ENCODE results near the gene CHMP6.
A peak's percentile ranks its signal among the peaks of the same experiment; 100 is the strongest.

Gene CHMP6

DNA sequence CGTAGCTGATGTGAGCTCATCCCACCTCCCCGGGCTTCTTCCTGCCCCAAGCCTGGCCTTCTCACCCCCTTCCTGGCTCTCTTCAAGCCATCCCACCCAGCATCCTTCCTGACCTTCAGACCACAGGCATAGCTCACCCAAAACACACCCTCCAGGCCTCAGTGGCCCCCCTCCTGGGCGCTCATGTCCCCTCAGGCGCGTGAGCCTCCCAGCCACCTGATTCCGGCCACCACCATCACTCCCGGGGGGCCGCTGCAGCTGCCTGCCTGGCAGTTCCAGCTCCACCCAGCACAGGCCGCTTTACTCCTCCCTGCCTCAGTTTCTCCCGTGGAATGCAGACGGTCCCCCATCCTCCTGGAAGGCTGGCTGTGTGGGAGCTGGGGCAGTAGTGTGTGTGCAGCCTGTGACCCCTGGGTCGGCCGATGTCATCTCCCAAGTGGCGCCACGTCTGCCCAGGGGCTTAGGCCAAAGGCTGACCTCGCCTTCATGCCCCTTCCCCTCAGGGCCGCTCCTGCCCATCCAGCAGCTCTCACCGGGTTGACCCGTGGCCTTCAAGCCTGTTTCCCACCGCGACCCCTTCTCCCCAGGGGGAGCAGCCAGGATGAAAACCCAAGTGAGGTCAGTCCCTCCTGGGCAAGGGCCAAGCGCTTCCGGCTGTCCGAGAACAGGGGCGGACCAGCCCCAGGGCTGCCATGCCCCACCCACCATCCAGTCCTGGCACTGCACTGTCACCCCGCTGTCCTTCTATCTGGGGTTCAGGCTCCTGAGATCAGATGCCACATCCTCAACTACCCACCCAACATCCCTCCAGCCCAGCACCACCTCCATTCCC lies 11.9 kb upstream of the CHMP6 start:
- 87% methylated on average over 26 of the region's 26 CpGs for WGBS
- H3K9me3 ChIP-seq (ENCODE audit: insufficient read depth, low read depth, low read length), result 0 out of 2 replicates have a peak, but pooled peaks cover 3% of the 10 kb centered on the region
- peaks cover 10% of the 10 kb centered on the region for H3K27me3 ChIP-seq (ENCODE audit: insufficient read depth, low read length)
- H3K27ac ChIP-seq (ENCODE audit: low read depth, low read length), result no peak overlapping the region
- H3K4me3 ChIP-seq (ENCODE audit: low read length), result no peak overlapping the region
- no peak overlapping the region for H3K9ac ChIP-seq (ENCODE audit: low read depth, low read length)
- no peaks in the 10 kb centered on the region for H3K4me1 ChIP-seq (ENCODE audit: insufficient read depth, low read length)
- H3K36me3 ChIP-seq (ENCODE audit: insufficient read depth, low read length), result no peaks in the 10 kb centered on the region

GRCh38 chr17:80980397-80981061 lies 11.1 kb upstream of the CHMP6 start:
- no peaks in the 10 kb centered on the region for H3K36me3 ChIP-seq (ENCODE audit: insufficient read depth, low read length)
- H3K9me3 ChIP-seq (ENCODE audit: insufficient read depth, low read depth, low read length), result 0 out of 2 replicates have a peak, but pooled peaks cover 3% of the 10 kb centered on the region
- peaks cover 10% of the 10 kb centered on the region for H3K27me3 ChIP-seq (ENCODE audit: insufficient read depth, low read length)
- H3K9ac ChIP-seq (ENCODE audit: low read depth, low read length), result no peak overlapping the region
- H3K4me1 ChIP-seq (ENCODE audit: insufficient read depth, low read length), result peaks cover 2% of the 10 kb centered on the region; the same call in 1 of the 2 replicates
- H3K4me3 ChIP-seq (ENCODE audit: low read length), result peak overlapping the region; percentile 53; the same call in 1 of the 2 replicates
- 62% methylated on average over 7 of the region's 7 CpGs for WGBS
- H3K27ac ChIP-seq (ENCODE audit: low read depth, low read length), result no peak overlapping the region

GRCh38 chr17:80981062-80981902 lies 10.4 kb upstream of the CHMP6 start:
- H3K27ac ChIP-seq (ENCODE audit: low read depth, low read length), result no peak overlapping the region

DNA sequence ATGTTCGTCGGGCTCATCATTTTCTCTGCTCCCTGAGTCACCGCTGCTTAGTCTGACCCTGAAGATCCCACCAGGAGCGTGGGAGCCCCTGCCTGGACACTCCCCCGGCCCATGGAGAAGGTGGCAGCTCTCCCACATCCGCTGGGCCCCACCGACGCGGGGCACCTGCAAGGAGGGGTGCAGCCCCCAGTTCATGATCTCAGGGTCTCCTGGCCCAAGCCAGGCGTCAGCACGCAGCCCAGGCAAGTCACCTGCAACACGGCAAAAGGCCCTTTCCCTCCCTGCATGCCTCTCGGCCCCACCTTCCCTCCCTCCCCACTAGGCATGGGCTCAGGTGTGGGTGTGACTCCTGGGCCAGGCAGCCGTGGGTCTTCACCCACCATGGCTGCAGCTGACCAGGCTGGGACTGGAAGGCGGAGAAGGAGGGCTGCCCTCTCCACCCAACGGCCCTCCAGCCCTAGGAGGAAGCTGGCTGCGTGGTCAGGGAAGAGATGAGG lies 9.7 kb upstream of the CHMP6 start:
- Histone ChIP-seq H3K4me3 (ENCODE audit: low read length) (peak overlapping the region; percentile 53; the same call in 1 of the 2 replicates), H3K27me3 (ENCODE audit: insufficient read depth, low read length) (peaks cover 10% of the 10 kb centered on the region), H3K9ac (ENCODE audit: low read depth, low read length) (no peak overlapping the region; the same call in 1 of the 2 replicates), H3K4me1 (ENCODE audit: insufficient read depth, low read length) (peaks cover 2% of the 10 kb centered on the region; the same call in 1 of the 2 replicates), H3K27ac (ENCODE audit: low read depth, low read length) (no peak overlapping the region), H3K36me3 (ENCODE audit: insufficient read depth, low read length) (no peaks in the 10 kb centered on the region), H3K9me3 (ENCODE audit: insufficient read depth, low read depth, low read length) (0 out of 2 replicates have a peak, but pooled peaks cover 2% of the 10 kb centered on the region)
- 85% methylated on average over 17 of the region's 17 CpGs for WGBS

More at GRCh38 chr17:80981062-80981902, 10.4 kb upstream of the CHMP6 start:
- H3K4me3 ChIP-seq (ENCODE audit: low read length), result peak overlapping the region; percentile 53
- peaks cover 10% of the 10 kb centered on the region for H3K27me3 ChIP-seq (ENCODE audit: insufficient read depth, low read length)
- no peaks in the 10 kb centered on the region for H3K36me3 ChIP-seq (ENCODE audit: insufficient read depth, low read length)
- H3K9ac ChIP-seq (ENCODE audit: low read depth, low read length), result peak overlapping the region; percentile 25; the same call in 1 of the 2 replicates
- H3K9me3 ChIP-seq (ENCODE audit: insufficient read depth, low read depth, low read length), result 0 out of 2 replicates have a peak, but pooled peaks cover 3% of the 10 kb centered on the region
- 9% methylated on average over 65 of the region's 65 CpGs for WGBS
- peaks cover 2% of the 10 kb centered on the region; the same call in 1 of the 2 replicates for H3K4me1 ChIP-seq (ENCODE audit: insufficient read depth, low read length)

GRCh38 chr17:80982426-80982974 lies 9.1 kb upstream of the CHMP6 start:
- no peaks in the 10 kb centered on the region for H3K36me3 ChIP-seq (ENCODE audit: insufficient read depth, low read length)
- no peaks in the 10 kb centered on the region for H3K9me3 ChIP-seq (ENCODE audit: insufficient read depth, low read depth, low read length)
- peaks cover 10% of the 10 kb centered on the region for H3K27me3 ChIP-seq (ENCODE audit: insufficient read depth, low read length)
- no peak overlapping the region for H3K27ac ChIP-seq (ENCODE audit: low read depth, low read length)
- WGBS, result 89% methylated on average over 17 of the region's 17 CpGs
- H3K4me3 ChIP-seq (ENCODE audit: low read length), result no peak overlapping the region
- no peak overlapping the region for H3K9ac ChIP-seq (ENCODE audit: low read depth, low read length)
- H3K4me1 ChIP-seq (ENCODE audit: insufficient read depth, low read length), result peaks cover 2% of the 10 kb centered on the region; the same call in 1 of the 2 replicates

- Histone ChIP-seq H3K27ac (ENCODE audit: low read depth, low read length) (no peak overlapping the region), H3K4me3 (ENCODE audit: low read length) (no peak overlapping the region), H3K9me3 (ENCODE audit: insufficient read depth, low read depth, low read length) (no peaks in the 10 kb centered on the region), H3K9ac (ENCODE audit: low read depth, low read length) (no peak overlapping the region), H3K36me3 (ENCODE audit: insufficient read depth, low read length) (no peaks in the 10 kb centered on the region), H3K27me3 (ENCODE audit: insufficient read depth, low read length) (peaks cover 10% of the 10 kb centered on the region), H3K4me1 (ENCODE audit: insufficient read depth, low read length) (peaks cover 2% of the 10 kb centered on the region; the same call in 1 of the 2 replicates)
- 91% methylated on average over 17 of the region's 17 CpGs for WGBS
Measured at GRCh38 chr17:80983545-80983944, 8.1 kb upstream of the CHMP6 start.

- H3K4me3 ChIP-seq (ENCODE audit: low read length), result no peak overlapping the region
- no peak overlapping the region for H3K27ac ChIP-seq (ENCODE audit: low read depth, low read length)
- H3K36me3 ChIP-seq (ENCODE audit: insufficient read depth, low read length), result no peaks in the 10 kb centered on the region
- H3K9ac ChIP-seq (ENCODE audit: low read depth, low read length), result no peak overlapping the region
- 44% methylated on average over 7 of the region's 7 CpGs for WGBS
- peaks cover 2% of the 10 kb centered on the region; the same call in 1 of the 2 replicates for H3K4me1 ChIP-seq (ENCODE audit: insufficient read depth, low read length)
- no peaks in the 10 kb centered on the region for H3K9me3 ChIP-seq (ENCODE audit: insufficient read depth, low read depth, low read length)
- peaks cover 10% of the 10 kb centered on the region for H3K27me3 ChIP-seq (ENCODE audit: insufficient read depth, low read length)
Measured at GRCh38 chr17:80984749-80985148, 6.9 kb upstream of the CHMP6 start.

DNA sequence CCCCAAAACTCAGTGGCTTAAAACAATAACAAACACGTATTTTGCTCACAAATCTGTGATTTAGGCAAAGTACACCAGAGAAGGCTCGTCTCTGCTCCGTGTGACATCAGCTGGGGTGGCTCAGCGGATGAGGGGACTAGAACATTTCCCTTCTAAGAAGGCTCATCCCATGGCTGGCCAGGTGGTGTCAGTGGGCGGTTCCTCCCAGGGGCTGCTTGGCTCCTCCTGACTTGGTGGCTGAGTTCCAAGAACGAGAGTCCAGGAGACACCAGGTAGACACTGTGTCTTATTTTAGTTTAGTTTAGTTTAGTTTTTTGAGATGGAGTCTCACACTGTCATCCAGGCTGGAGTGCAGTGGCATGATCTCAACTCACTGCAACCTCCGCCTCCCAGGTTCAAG lies 5.6 kb upstream of the CHMP6 start:
- Histone ChIP-seq H3K9me3 (ENCODE audit: insufficient read depth, low read depth, low read length) (no peaks in the 10 kb centered on the region), H3K4me3 (ENCODE audit: low read length) (no peak overlapping the region), H3K4me1 (ENCODE audit: insufficient read depth, low read length) (peaks cover 2% of the 10 kb centered on the region; the same call in 1 of the 2 replicates), H3K36me3 (ENCODE audit: insufficient read depth, low read length) (no peaks in the 10 kb centered on the region), H3K27me3 (ENCODE audit: insufficient read depth, low read length) (peaks cover 10% of the 10 kb centered on the region), H3K27ac (ENCODE audit: low read depth, low read length) (no peak overlapping the region), H3K9ac (ENCODE audit: low read depth, low read length) (no peak overlapping the region)
- WGBS, result 90% methylated on average over 7 of the region's 7 CpGs

DNA sequence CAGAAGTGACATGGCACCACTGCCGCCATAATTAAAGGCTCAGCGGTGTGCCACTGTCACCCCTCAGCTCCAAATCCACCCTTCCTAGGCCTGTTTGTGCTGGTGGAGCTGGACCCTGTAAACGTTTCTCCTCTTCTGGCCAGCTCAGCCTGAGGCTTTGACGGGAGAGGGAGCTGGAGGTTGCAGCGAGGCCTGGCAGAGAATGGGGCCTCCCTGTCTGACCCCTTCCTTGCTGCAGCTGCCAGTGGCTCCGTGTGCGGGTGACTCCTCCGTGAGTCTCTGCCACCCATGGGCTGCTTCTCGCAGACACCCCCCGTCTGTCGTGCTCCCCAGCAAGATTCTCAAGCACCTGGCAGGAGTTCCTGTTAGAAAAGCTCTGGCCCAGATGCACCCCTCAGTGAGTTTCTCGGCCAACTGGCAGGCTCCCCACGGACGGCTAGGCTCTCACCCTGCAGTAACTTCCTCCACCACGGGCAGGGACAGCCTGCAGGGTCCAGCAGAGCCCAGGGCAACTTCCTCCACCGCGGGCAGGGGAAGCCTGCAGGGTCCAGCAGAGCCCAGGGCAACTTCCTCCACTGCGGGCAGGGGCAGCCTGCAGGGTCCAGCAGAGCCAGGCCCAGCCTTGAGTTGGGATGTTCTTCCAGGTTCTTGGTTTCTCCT lies 4.7 kb upstream of the CHMP6 start:
- Histone ChIP-seq H3K9ac (ENCODE audit: low read depth, low read length) (no peak overlapping the region), H3K27me3 (ENCODE audit: insufficient read depth, low read length) (peaks cover 4% of the 10 kb centered on the region), H3K4me3 (ENCODE audit: low read length) (no peak overlapping the region), H3K27ac (ENCODE audit: low read depth, low read length) (no peak overlapping the region), H3K4me1 (ENCODE audit: insufficient read depth, low read length) (peaks cover 2% of the 10 kb centered on the region; the same call in 1 of the 2 replicates), H3K36me3 (ENCODE audit: insufficient read depth, low read length) (no peaks in the 10 kb centered on the region), H3K9me3 (ENCODE audit: insufficient read depth, low read depth, low read length) (no peaks in the 10 kb centered on the region)
- 90% methylated on average over 18 of the region's 18 CpGs for WGBS

DNA sequence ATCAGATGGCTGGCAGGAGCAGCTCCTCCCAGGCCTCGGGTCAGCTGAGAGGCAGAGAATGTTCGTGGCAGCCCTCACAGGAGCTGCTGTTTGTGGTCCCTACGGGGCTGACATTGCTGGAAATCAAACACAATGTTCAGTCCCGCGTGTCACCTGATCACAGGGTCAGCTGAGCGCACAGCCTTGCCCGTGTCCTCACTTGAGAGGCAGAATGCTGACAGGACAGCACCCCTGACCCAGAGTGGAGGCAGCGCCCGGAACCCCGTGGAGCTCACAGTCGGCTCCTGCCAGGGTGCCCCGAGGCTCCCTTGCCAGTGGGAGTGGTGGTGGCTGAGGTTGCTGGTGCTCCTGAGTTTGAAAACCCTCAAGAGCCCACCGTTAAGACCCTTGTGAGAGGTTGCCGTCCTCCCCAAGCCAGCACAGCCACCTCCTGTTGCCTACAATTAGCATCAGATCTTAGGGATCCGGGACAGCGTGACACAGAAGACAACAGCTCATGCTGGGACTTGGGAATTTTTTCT lies 3.6 kb upstream of the CHMP6 start:
- H3K27ac ChIP-seq (ENCODE audit: low read depth, low read length), result no peak overlapping the region
- no peak overlapping the region for H3K9ac ChIP-seq (ENCODE audit: low read depth, low read length)
- 86% methylated on average over 16 of the region's 16 CpGs for WGBS
- H3K4me1 ChIP-seq (ENCODE audit: insufficient read depth, low read length), result peaks cover 7% of the 10 kb centered on the region; the same call in 1 of the 2 replicates
- H3K36me3 ChIP-seq (ENCODE audit: insufficient read depth, low read length), result no peaks in the 10 kb centered on the region
- H3K9me3 ChIP-seq (ENCODE audit: insufficient read depth, low read depth, low read length), result no peaks in the 10 kb centered on the region
- H3K27me3 ChIP-seq (ENCODE audit: insufficient read depth, low read length), result peaks cover 8% of the 10 kb centered on the region
- H3K4me3 ChIP-seq (ENCODE audit: low read length), result no peak overlapping the region
